NB4 (cell line): ENCODE results near the gene TSNAX.

Source experiments
- DNase-seq: peaks from one replicate; pipeline ENCODE4 v3.0.0; 2010; ENCODE audit warnings: low read depth
- H3K4me3 ChIP-seq: one replicate; pipeline ENCODE4 v1.5.1; 2011; ENCODE audit warnings: mild to moderate bottlenecking, low read depth, low read length, moderate library complexity
- MAX ChIP-seq: IDR thresholded peaks from 2 replicates; pipeline ENCODE4 v1.6.1; 2011; ENCODE audit warnings: low read depth, low read length
- MYC ChIP-seq: IDR thresholded peaks from 2 replicates; pipeline ENCODE4 v1.6.1; 2011; ENCODE audit warnings: low read depth, low read length
- POLR2A ChIP-seq: IDR thresholded peaks from 2 replicates; pipeline ENCODE4 v1.6.1; 2011; ENCODE audit warnings: mild to moderate bottlenecking; ENCODE audit not compliant: insufficient read length; ENCODE audit errors: extremely low read depth
- TF ChIP-seq, protein P1 (sequence below): IDR thresholded peaks from one replicate; pipeline ENCODE4 v1.5.1; 2012; ENCODE audit warnings: low read depth, low read length

TSNAX gene

DNA sequence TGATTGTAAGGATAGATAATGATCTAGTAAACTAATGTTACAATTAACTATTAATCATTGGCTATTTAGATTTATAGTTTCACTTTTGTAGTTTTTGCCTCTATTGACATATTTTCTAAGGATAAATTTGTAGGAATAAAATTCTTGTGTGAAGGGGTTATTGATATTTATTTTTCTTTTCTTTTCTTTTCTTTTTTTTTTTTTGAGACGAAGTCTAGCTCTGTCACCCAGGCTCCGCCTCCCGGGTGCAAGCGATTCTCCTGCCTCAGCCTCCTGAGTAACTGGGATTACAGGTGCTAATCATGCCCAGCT is 74.2 kb downstream of the TSNAX start:
- no peak for DNase-seq
- H3K4me3 ChIP-seq, result no peak overlapping the region
- TF ChIP-seq, protein P1, sequence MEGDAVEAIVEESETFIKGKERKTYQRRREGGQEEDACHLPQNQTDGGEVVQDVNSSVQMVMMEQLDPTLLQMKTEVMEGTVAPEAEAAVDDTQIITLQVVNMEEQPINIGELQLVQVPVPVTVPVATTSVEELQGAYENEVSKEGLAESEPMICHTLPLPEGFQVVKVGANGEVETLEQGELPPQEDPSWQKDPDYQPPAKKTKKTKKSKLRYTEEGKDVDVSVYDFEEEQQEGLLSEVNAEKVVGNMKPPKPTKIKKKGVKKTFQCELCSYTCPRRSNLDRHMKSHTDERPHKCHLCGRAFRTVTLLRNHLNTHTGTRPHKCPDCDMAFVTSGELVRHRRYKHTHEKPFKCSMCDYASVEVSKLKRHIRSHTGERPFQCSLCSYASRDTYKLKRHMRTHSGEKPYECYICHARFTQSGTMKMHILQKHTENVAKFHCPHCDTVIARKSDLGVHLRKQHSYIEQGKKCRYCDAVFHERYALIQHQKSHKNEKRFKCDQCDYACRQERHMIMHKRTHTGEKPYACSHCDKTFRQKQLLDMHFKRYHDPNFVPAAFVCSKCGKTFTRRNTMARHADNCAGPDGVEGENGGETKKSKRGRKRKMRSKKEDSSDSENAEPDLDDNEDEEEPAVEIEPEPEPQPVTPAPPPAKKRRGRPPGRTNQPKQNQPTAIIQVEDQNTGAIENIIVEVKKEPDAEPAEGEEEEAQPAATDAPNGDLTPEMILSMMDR, result no peak
- TF ChIP-seq POLR2A, result no peak
- no peak for TF ChIP-seq MAX
- no peak for TF ChIP-seq MYC

DNA sequence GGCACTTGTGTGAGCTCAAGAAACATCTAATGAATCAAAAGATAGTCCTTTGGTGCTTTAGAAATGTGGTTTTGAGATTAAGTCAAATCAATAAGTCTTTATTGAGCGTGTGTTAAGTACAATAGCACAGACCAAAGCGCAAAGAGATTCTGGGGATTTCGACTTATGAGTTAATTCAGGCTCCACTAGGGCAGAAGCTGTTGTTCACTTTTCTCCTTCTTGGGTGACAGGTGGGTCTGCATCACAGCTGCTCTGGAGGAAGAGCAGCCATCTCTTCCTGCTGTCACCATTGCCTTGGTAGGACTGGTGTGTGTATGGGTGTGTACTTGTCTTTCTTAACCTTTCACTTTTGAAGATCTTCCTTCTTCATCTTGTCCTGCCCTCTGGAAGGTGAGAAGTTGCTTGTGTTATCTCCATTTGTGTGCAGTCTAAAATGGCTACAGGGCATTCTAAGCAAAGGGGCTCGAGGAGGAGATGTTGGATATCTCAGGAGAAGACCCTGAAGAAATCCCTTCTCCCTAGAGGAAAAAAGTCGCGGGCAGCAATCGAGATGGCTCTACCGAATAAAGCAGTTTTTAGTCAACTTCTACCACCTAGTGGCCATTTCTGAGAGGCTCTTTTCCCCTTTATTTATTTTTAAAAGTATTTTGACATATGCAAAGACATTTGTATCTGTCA is 75.3 kb downstream of the TSNAX start:
- TF ChIP-seq, protein P1, result peak; percentile 54
- TF ChIP-seq POLR2A (no peak), MYC (no peak)
- DNase-seq, result peak; percentile 82
- H3K4me3 ChIP-seq, result peak overlapping the region; percentile 75

- DNase-seq, result no peak
- TF ChIP-seq POLR2A, result no peak
- no peak for TF ChIP-seq MYC
- no peak for TF ChIP-seq MAX
- TF ChIP-seq, protein P1, result no peak
- H3K4me3 ChIP-seq, result no peak overlapping the region
These were observed 75.8 kb downstream of the TSNAX start for GRCh38 chr1:231604276-231604621.

- H3K4me3 ChIP-seq, result no peak overlapping the region
- TF ChIP-seq MAX (no peak), POLR2A (no peak), MYC (no peak)
- TF ChIP-seq, protein P1, result no peak
- DNase-seq, result no peak
These were observed 77.0 kb downstream of the TSNAX start for GRCh38 chr1:231605149-231606100.

DNA sequence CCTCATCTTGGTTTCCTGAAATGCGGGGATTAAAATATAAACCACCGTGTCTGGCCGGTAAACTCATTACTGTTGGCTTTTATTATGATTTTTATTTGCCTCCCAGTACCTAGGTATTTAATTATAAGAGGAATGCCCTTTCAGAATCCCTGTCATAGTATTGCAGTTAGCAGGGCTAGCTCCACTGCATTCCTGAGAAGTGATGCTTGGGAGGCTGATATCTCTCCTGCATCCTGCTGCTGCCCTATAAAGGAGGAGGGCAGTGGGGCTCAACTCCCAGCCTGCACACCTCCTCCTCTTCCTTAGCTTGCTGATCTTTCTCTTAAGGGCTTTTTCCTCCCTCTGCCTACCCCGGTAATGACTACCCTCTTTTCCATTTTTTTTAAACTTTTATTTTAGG is 78.2 kb downstream of the TSNAX start:
- H3K4me3 ChIP-seq, result no peak overlapping the region
- no peak for DNase-seq
- no peak for TF ChIP-seq MYC
- TF ChIP-seq, protein P1, result no peak
- TF ChIP-seq MAX, result no peak
- no peak for TF ChIP-seq POLR2A
